Measurements from ENCODE around the gene ZNF267.
"Not testable (repeated sequence)": the region's sequence is repeated elsewhere in the genome, so short reads cannot be mapped to it uniquely, and the experiment has no call there.

Gene ZNF267

GRCh38 chr16:31874366-31875111 is 932 bp downstream of the ZNF267 start:
- DNase-seq = no peak
- Mint-ChIP-seq H3K27me3 (no peaks in the 10 kb centered on the region), H3K9me3 (peaks cover 9% of the 10 kb centered on the region), H3K4me1 (ENCODE audit: low read depth) (peaks cover 76% of the 10 kb centered on the region), H3K27ac (peak overlapping the region; percentile 97), H3K36me3 (ENCODE audit: low read depth) (peaks cover 59% of the 10 kb centered on the region), H3K4me3 (peak overlapping the region; percentile 88)

GRCh38 chr16:31875112-31875803 is 1.7 kb downstream of the ZNF267 start:
- Mint-ChIP-seq H3K36me3 (ENCODE audit: low read depth) (peaks cover 66% of the 10 kb centered on the region), H3K9me3 (peaks cover 7% of the 10 kb centered on the region), H3K4me1 (ENCODE audit: low read depth) (peaks cover 79% of the 10 kb centered on the region), H3K27ac (peak overlapping the region; percentile 97), H3K4me3 (peak overlapping the region; percentile 88), H3K27me3 (no peaks in the 10 kb centered on the region)
- no peak for DNase-seq

GRCh38 chr16:31875928-31876547 is 2.4 kb downstream of the ZNF267 start:
- Mint-ChIP-seq H3K27me3 (no peaks in the 10 kb centered on the region), H3K36me3 (ENCODE audit: low read depth) (peaks cover 73% of the 10 kb centered on the region), H3K4me3 (peak overlapping the region; percentile 88), H3K9me3 (peaks cover under 1% of the 10 kb centered on the region), H3K4me1 (ENCODE audit: low read depth) (peaks cover 78% of the 10 kb centered on the region), H3K27ac (peak overlapping the region; percentile 97)
- DNase-seq = no peak

- peaks cover 77% of the 10 kb centered on the region for H3K4me1 Mint-ChIP-seq (ENCODE audit: low read depth)
- no peaks in the 10 kb centered on the region for H3K27me3 Mint-ChIP-seq
- H3K9me3 Mint-ChIP-seq = no peaks in the 10 kb centered on the region
- no peak for DNase-seq
- peaks cover 84% of the 10 kb centered on the region for H3K36me3 Mint-ChIP-seq (ENCODE audit: low read depth)
- H3K27ac Mint-ChIP-seq = peak overlapping the region; percentile 97
- peak overlapping the region; percentile 88 for H3K4me3 Mint-ChIP-seq
Measured at GRCh38 chr16:31876951-31877828, 3.6 kb downstream of the ZNF267 start.

- Mint-ChIP-seq H3K27ac (peak overlapping the region; percentile 97), H3K4me1 (ENCODE audit: low read depth) (peaks cover 76% of the 10 kb centered on the region), H3K27me3 (no peaks in the 10 kb centered on the region), H3K4me3 (peak overlapping the region; percentile 88), H3K36me3 (ENCODE audit: low read depth) (peaks cover 92% of the 10 kb centered on the region), H3K9me3 (no peaks in the 10 kb centered on the region)
- DNase-seq = no peak
Measured at GRCh38 chr16:31877876-31878642, 4.5 kb downstream of the ZNF267 start.

GRCh38 chr16:31879937-31880321 is 6.3 kb downstream of the ZNF267 start:
- no peak for DNase-seq
- Mint-ChIP-seq H3K9me3 (no peaks in the 10 kb centered on the region), H3K27ac (peak overlapping the region; percentile 97), H3K27me3 (no peaks in the 10 kb centered on the region), H3K4me1 (ENCODE audit: low read depth) (peaks cover 88% of the 10 kb centered on the region), H3K4me3 (peak overlapping the region; percentile 88), H3K36me3 (ENCODE audit: low read depth) (peaks cover 97% of the 10 kb centered on the region)

- Mint-ChIP-seq H3K9me3 (no peaks in the 10 kb centered on the region), H3K4me3 (peak overlapping the region; percentile 88)
Measured at GRCh38 chr16:31880322-31880979, 6.8 kb downstream of the ZNF267 start.

GRCh38 chr16:31886227-31886626 is 12.6 kb downstream of the ZNF267 start:
- Mint-ChIP-seq H3K27me3 (no peaks in the 10 kb centered on the region), H3K4me3 (no peak overlapping the region), H3K27ac (no peak overlapping the region), H3K36me3 (ENCODE audit: low read depth) (peaks cover 96% of the 10 kb centered on the region), H3K9me3 (peaks cover 24% of the 10 kb centered on the region), H3K4me1 (ENCODE audit: low read depth) (peaks cover 79% of the 10 kb centered on the region)
- DNase-seq = no peak

More at GRCh38 chr16:31880322-31880979, 6.8 kb downstream of the ZNF267 start:
- Mint-ChIP-seq H3K4me1 (ENCODE audit: low read depth) (peaks cover 92% of the 10 kb centered on the region), H3K27me3 (no peaks in the 10 kb centered on the region), H3K36me3 (ENCODE audit: low read depth) (peaks cover 97% of the 10 kb centered on the region), H3K27ac (peak overlapping the region; percentile 97)
- DNase-seq = no peak

GRCh38 chr16:31888735-31889134 is 15.1 kb downstream of the ZNF267 start:
- Mint-ChIP-seq H3K36me3 (ENCODE audit: low read depth) (peaks cover 99% of the 10 kb centered on the region), H3K4me1 (ENCODE audit: low read depth) (peaks cover 81% of the 10 kb centered on the region), H3K9me3 (peaks cover 39% of the 10 kb centered on the region), H3K4me3 (peak overlapping the region; percentile 48), H3K27ac (peak overlapping the region; percentile 89), H3K27me3 (no peaks in the 10 kb centered on the region)
- no peak for DNase-seq

- not testable (repeated sequence) for DNase-seq, H3K4me3 Mint-ChIP-seq, H3K27me3 Mint-ChIP-seq
- peaks cover 66% of the 10 kb centered on the region for H3K9me3 Mint-ChIP-seq
- peak overlapping the region; percentile 44 for H3K27ac Mint-ChIP-seq
- H3K4me1 Mint-ChIP-seq (ENCODE audit: low read depth) = peaks cover 75% of the 10 kb centered on the region
- H3K36me3 Mint-ChIP-seq (ENCODE audit: low read depth) = peaks cover 99% of the 10 kb centered on the region
Measured at GRCh38 chr16:31892111-31892510, 18.5 kb downstream of the ZNF267 start.

- DNase-seq = no peak
- peaks cover 77% of the 10 kb centered on the region for H3K4me1 Mint-ChIP-seq (ENCODE audit: low read depth)
- H3K27ac Mint-ChIP-seq = peak overlapping the region; percentile 72
- no peaks in the 10 kb centered on the region for H3K27me3 Mint-ChIP-seq
- peaks cover 99% of the 10 kb centered on the region for H3K36me3 Mint-ChIP-seq (ENCODE audit: low read depth)
- H3K9me3 Mint-ChIP-seq = peaks cover 67% of the 10 kb centered on the region
- H3K4me3 Mint-ChIP-seq = no peak overlapping the region
Measured at GRCh38 chr16:31893824-31894223, 20.2 kb downstream of the ZNF267 start.

- H3K4me1 Mint-ChIP-seq (ENCODE audit: low read depth) = peaks cover 67% of the 10 kb centered on the region
- H3K36me3 Mint-ChIP-seq (ENCODE audit: low read depth) = peaks cover 94% of the 10 kb centered on the region
- peaks cover 54% of the 10 kb centered on the region for H3K9me3 Mint-ChIP-seq
- no peak overlapping the region for H3K4me3 Mint-ChIP-seq
- DNase-seq = no peak
- no peak overlapping the region for H3K27ac Mint-ChIP-seq
- H3K27me3 Mint-ChIP-seq = no peaks in the 10 kb centered on the region
Measured at GRCh38 chr16:31897283-31897682, 23.7 kb downstream of the ZNF267 start.

- H3K27me3 Mint-ChIP-seq = no peaks in the 10 kb centered on the region
- peak overlapping the region; percentile 89 for H3K27ac Mint-ChIP-seq
- peaks cover 94% of the 10 kb centered on the region for H3K36me3 Mint-ChIP-seq (ENCODE audit: low read depth)
- peaks cover 52% of the 10 kb centered on the region for H3K4me1 Mint-ChIP-seq (ENCODE audit: low read depth)
- H3K9me3 Mint-ChIP-seq = peaks cover 52% of the 10 kb centered on the region
- DNase-seq = no peak
- peak overlapping the region; percentile 23 for H3K4me3 Mint-ChIP-seq
Measured at GRCh38 chr16:31899505-31899904, 25.9 kb downstream of the ZNF267 start.

All from activated T-cell treated with anti-CD3 and anti-CD28 coated beads, Interleukin-2, amount 50 U/mL, for 24 hours (primary cell).